Lung (tissue), 12 donors: ENCODE results near the gene PPP1R1C. TPM values are rescaled to one million over a fixed set of nuclear protein-coding genes. Genes with fewer than 3 reads are reported as not detected.

Source experiments
- ATAC-seq: fragments of 200-7000 bp; cut with Tn5 transposase; one replicate; pipeline ENCODE4 v1.9.1; 2020; ENCODE audit warnings: moderate number of reproducible peaks; ENCODE audit not compliant: insufficient read depth, low FRiP score
- DNase-seq, 3 donors: peaks; one replicate each; pipeline ENCODE4 v3.0.0-alpha.2; 2013 to 2017
- H3K27ac ChIP-seq, 2 donors: one replicate each; pipeline ENCODE4 v1.5.1; 2013; ENCODE audit warnings: mild to moderate bottlenecking in 2 of 2, moderate library complexity in 2 of 2, control low read depth in 1 of 2, inconsistent platforms in 1 of 2, low read depth in 1 of 2, low read length in 1 of 2
- H3K27me3 ChIP-seq, 3 donors: one replicate each; pipeline ENCODE4 v1.5.1; 2013; ENCODE audit warnings: low read length in 2 of 3; ENCODE audit not compliant: control insufficient read depth in 3 of 3, insufficient read depth in 3 of 3
- H3K36me3 ChIP-seq, 4 donors: one replicate each; pipeline ENCODE4 v1.5.1; 2013; ENCODE audit warnings: low read length in 4 of 4, mild to moderate bottlenecking in 1 of 4, moderate library complexity in 1 of 4; ENCODE audit not compliant: control insufficient read depth in 4 of 4, insufficient read depth in 4 of 4
- H3K4me1 ChIP-seq, 5 donors: one replicate each; pipeline ENCODE4 v1.5.1; 2013; ENCODE audit warnings: low read length in 5 of 5, mild to moderate bottlenecking in 2 of 5, moderate library complexity in 1 of 5; ENCODE audit not compliant: control insufficient read depth in 5 of 5, insufficient read depth in 5 of 5
- H3K4me3 ChIP-seq: one replicate; pipeline ENCODE4 v1.5.1; 2013; ENCODE audit warnings: mild to moderate bottlenecking, control low read depth, moderate library complexity
- H3K9ac ChIP-seq, 2 donors: one replicate each; pipeline ENCODE4 v1.5.1; 2013; ENCODE audit warnings: low read length in 2 of 2, control low read depth in 1 of 2; ENCODE audit not compliant: insufficient read depth in 1 of 2
- H3K9me3 ChIP-seq, 4 donors: one replicate each; pipeline ENCODE4 v1.5.1; 2013; ENCODE audit warnings: low read length in 3 of 4, mild to moderate bottlenecking in 1 of 4, moderate library complexity in 1 of 4; ENCODE audit not compliant: control insufficient read depth in 4 of 4, insufficient read depth in 3 of 4
- CTCF ChIP-seq: IDR thresholded peaks from 2 replicates; pipeline ENCODE4 v1.5.1; 2012; ENCODE audit warnings: mild to moderate bottlenecking; ENCODE audit errors: control extremely low read depth, extremely low read depth
- WGBS, 2 donors: extraction: QIAGEN DNeasy Blood & Tissue Kit; methylation state at CpG; one replicate each; pipeline ENCODE4 v1.1.7; 2013; 5-methylcytosine and 5-hydroxymethylcytosine counted together
- polyA plus RNA-seq, 2 donors: library from polyadenylated mRNA; stranded (reverse); fragments of 200-250 nt; gene quantifications; one replicate each; pipeline ENCODE4 v1.2.1, GENCODE V29; 2013
- total RNA-seq, 2 donors: library from RNA; depleted of rRNA in 1 of 2; stranded (reverse); fragments of >200 nt in 1 of 2; gene quantifications; one replicate each; pipeline ENCODE4 v1.2.1, GENCODE V29; 2014 to 2021
- donor health status: control.
- donor health status: control.
- donor health status: Bipolar disorder and iron deficiency.
- donor health status: healthy.
- donor health status: DM: yes; HTN: yes; CAD: no.

The PPP1R1C gene
- total and polyA plus RNA-seq, 4 donors: 1.2 to 6.3 (median 4.5) TPM

- Histone ChIP-seq H3K27me3 (no peaks in the 10 kb centered on the region), H3K9ac (no peak overlapping the region), H3K4me1 (peaks cover 0 to 13% (median 0%) of the 10 kb centered on the region in 5 donors), H3K9me3 (peaks cover 0 to 5% (median 1%) of the 10 kb centered on the region in 4 donors), H3K27ac (no peak overlapping the region), H3K4me3 (no peak overlapping the region), H3K36me3 (no peaks in the 10 kb centered on the region)
- ATAC-seq (no peak), DNase-seq (no peak)
- TF ChIP-seq CTCF: no peak
- WGBS, 2 donors: 94 to 95% methylated on average over 5 of the region's 5 CpGs
These were observed 29.9 kb downstream of the PPP1R1C start for GRCh38 chr2:182015334-182016109.

DNA sequence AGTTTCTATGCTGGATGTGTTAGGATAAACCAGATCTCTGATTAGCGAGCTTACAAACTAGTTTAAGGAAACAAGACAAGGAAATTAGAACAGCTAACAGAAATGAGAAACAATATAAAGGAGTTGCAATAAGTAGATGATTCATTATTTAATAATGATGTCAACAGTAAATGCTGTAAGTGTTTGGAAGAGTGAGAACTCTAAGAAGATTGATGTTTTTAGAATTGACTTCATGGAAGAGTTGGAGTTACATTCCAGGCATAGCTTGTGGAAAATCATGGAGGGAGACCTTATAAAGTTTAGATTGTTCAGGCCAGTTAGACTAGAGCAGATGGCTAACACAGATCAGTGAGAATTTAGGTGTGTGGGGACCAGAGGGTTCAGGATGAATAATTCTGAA lies 32.6 kb downstream of the PPP1R1C start:
- H3K9ac ChIP-seq: no peak overlapping the region
- ATAC-seq: no peak
- no peak overlapping the region for H3K4me3 ChIP-seq
- DNase-seq: no peak
- H3K36me3 ChIP-seq: no peaks in the 10 kb centered on the region
- peaks cover 0 to 21% (median 0%) of the 10 kb centered on the region in 5 donors for H3K4me1 ChIP-seq
- WGBS, 2 donors: 74 to 85% methylated on average over 1 of the region's 1 CpG
- no peaks in the 10 kb centered on the region for H3K27me3 ChIP-seq
- H3K9me3 ChIP-seq: peaks cover 0 to 5% (median under 1%) of the 10 kb centered on the region in 4 donors
- no peak overlapping the region for H3K27ac ChIP-seq
- TF ChIP-seq CTCF: no peak

GRCh38 chr2:182019731-182020130 lies 34.1 kb downstream of the PPP1R1C start:
- Histone ChIP-seq H3K9ac (no peak overlapping the region), H3K4me1 (peaks cover 0 to 21% (median 0%) of the 10 kb centered on the region in 5 donors), H3K4me3 (no peak overlapping the region), H3K27me3 (no peaks in the 10 kb centered on the region), H3K9me3 (peaks cover 0 to 6% (median under 1%) of the 10 kb centered on the region in 4 donors), H3K36me3 (peaks cover 0 to 2% (median 0%) of the 10 kb centered on the region in 4 donors), H3K27ac (no peak overlapping the region)
- TF ChIP-seq CTCF: no peak
- 50 to 70% methylated on average over 2 of the region's 2 CpGs for WGBS, 2 donors
- DNase-seq (peak in 2 of 3 donors; percentile 87 to 92), ATAC-seq (no peak)
